DOHH2 (cell line): Measurements from ENCODE around the gene ADAMTS2.

Experiments
- CTCF ChIP-seq: fragments of 200-600 bp; sonication (generic); IDR thresholded peaks from one replicate; pipeline ENCODE4 v1.5.1; 2014; ENCODE audit warnings: antibody characterized with exemption, mild to moderate bottlenecking, low read depth, low read length; ENCODE audit not compliant: poor library complexity, severe bottlenecking
- EZH2phosphoT487 ChIP-seq: fragments of 200-600 bp; sonication (generic); IDR thresholded peaks from 2 replicates; pipeline ENCODE4 v1.6.1; 2017; ENCODE audit warnings: borderline replicate concordance, mild to moderate bottlenecking, antibody characterized with exemption, low read length, moderate library complexity, mixed read lengths

- TF ChIP-seq CTCF = no peak
- no peak for TF ChIP-seq EZH2phosphoT487
Observed at GRCh38 chr5:179217356-179217755, 127.9 kb downstream of the ADAMTS2 start.
